Right cardiac atrium (tissue), 5 donors: ENCODE data around the gene OR51A2. TPM values are rescaled to one million over a fixed set of nuclear protein-coding genes. Genes with fewer than 3 reads are reported as not detected.
"Not testable (repeated sequence)": the region's sequence is repeated elsewhere in the genome, so short reads cannot be mapped to it uniquely, and the experiment has no call there.

Experiments used
- ATAC-seq, 2 donors: fragments of 200-7000 bp; cut with Tn5 transposase; one replicate each; pipeline versions ENCODE4 v1.8.0 to v1.9.1; 2020; ENCODE audit warnings: moderate library complexity in 2 of 2, mild to moderate bottlenecking in 1 of 2
- DNase-seq, 3 donors: peaks; one replicate each; pipeline ENCODE4 v3.0.0-alpha.2; 2020
- H3K27ac ChIP-seq: one replicate; pipeline ENCODE4 v1.5.1; 2013; ENCODE audit warnings: mild to moderate bottlenecking, low read length, control low read depth, moderate library complexity
- H3K27me3 ChIP-seq: one replicate; pipeline ENCODE4 v1.6.1; 2013; ENCODE audit not compliant: control insufficient read depth, insufficient read depth
- H3K4me1 ChIP-seq: one replicate; pipeline ENCODE4 v1.6.1; 2013; ENCODE audit warnings: low read length; ENCODE audit not compliant: control insufficient read depth, insufficient read depth
- H3K4me3 ChIP-seq: one replicate; pipeline ENCODE4 v1.5.1; 2013; ENCODE audit warnings: low read length, control low read depth
- H3K9me3 ChIP-seq: one replicate; pipeline ENCODE4 v1.6.1; 2013; ENCODE audit warnings: low read length; ENCODE audit not compliant: control insufficient read depth
- WGBS: extraction: QIAGEN DNeasy Blood & Tissue Kit; methylation state at CpG from one replicate; pipeline ENCODE4 v1.1.7; 2013; 5-methylcytosine and 5-hydroxymethylcytosine counted together
- intact Hi-C, 4 donors: fragments of 100-400 bp; cut with DNase I; formaldehyde crosslinking; loops; one replicate each; pipeline versions ENCODE4 v1.11.0 to v1.14.0; 2022 to 2023
- long read RNA-seq, 4 donors: library from polyadenylated mRNA; unstranded; transcript quantifications; one replicate each; pipeline ENCODE4 v2.0.0, GENCODE V29; 2020 to 2021
- polyA plus RNA-seq: library from polyadenylated mRNA; stranded (reverse); fragments of 200-250 nt; gene quantifications from one replicate; pipeline ENCODE4 v1.2.3, GENCODE V29; 2013
- total RNA-seq, 4 donors: library from RNA; stranded (reverse); fragmentation: NEBNext Ultra II Directional; extraction: Animal tissue kit (Norgen Biotek cat#: 25700); gene quantifications; one replicate each; pipeline ENCODE4 v1.2.1, GENCODE V29; 2021
- donor health status: healthy with polysubstance abuse.
- donor health status: DM: no; HTN: yes; CAD: no.
- donor health status: DM: no; HTN: no; CAD: no.
- donor health status: DM: no; HTN: yes; CAD: no; lungs with severe emphysema.
- donor health status: DM: yes; HTN: yes; CAD: no.

The OR51A2 gene, protein sequence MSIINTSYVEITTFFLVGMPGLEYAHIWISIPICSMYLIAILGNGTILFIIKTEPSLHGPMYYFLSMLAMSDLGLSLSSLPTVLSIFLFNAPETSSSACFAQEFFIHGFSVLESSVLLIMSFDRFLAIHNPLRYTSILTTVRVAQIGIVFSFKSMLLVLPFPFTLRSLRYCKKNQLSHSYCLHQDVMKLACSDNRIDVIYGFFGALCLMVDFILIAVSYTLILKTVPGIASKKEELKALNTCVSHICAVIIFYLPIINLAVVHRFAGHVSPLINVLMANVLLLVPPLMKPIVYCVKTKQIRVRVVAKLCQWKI
- not detected for total RNA-seq
- not detected for polyA plus RNA-seq
- long read RNA-seq, donor 1, result 0 reads
- long read RNA-seq, donor 2, result 0 reads
- long read RNA-seq, donor 3, result 0 reads
- long read RNA-seq, donor 4, result 0 reads

DNA sequence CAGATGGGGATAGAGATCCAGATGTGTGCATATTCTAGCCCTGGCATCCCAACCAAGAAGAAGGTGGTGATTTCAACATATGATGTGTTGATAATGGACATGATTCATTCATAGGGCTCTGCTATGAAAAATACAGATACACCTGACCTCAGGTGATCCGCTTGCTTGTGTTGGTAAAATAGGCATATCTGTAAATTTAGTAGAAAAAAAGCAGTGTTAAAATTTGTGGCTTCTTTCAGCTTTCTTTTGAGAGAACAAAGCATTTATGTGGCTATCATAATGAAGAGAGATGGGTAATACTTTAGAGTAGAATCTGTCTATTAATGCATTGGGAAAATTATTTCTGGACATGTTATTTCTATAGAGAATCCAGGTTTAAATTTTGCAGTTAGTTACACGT lies at the start of gene OR51A2:
OR51A2 (minus strand) TSS at position 101 of the 400 bp plus-strand sequence; CDS start at position 101, 0 bp downstream.
- H3K27me3 ChIP-seq, H3K4me3 ChIP-seq, ATAC-seq, intact Hi-C loops, DNase-seq, H3K4me1 ChIP-seq, H3K9me3 ChIP-seq, H3K27ac ChIP-seq: not testable (repeated sequence)
- 61% methylated on average over 2 of the region's 2 CpGs for WGBS

DNA sequence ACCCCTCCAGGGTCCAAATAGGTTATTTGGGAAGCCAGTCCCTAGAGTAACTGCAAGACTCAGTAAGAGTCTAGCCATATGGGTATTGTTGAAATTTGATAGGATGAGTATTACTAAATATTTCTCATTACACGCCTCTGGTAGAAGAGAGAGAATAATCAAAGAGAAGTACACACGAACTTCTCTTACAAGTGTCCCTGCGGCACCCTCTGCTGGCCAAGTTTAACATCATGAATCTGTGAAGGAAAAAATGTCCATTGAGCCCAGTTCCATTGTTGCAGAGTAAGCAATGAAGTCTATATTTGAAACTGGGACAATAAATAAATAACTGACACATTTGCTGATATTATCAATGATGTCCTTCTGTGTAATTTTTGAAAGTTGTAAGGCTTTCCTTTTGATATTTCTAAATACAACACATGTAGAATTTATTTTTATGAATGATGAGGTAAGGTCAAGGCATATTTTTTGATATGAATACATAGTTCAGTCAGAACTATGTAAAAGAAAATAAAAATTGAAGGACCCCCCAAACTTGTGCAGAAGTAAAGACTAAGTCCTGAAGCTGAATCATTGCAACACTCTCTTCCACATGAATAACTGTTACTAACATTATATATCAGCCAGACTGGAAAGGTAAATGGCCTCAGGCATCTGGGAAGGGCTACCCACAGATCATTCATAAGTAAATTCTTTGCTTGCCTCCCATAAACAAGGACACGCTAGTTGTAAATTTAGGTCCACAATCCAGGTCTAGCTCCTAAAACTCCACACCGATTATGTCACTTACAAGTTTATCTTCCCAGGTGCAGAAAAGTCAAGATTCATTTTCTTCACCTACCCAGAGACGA lies 49.1 kb upstream of the OR51A2 start:
- DNase-seq, result peak in 2 of 3 donors; percentile 35 to 74
- Histone ChIP-seq H3K27ac (no peak overlapping the region), H3K9me3 (no peaks in the 10 kb centered on the region), H3K4me1 (no peaks in the 10 kb centered on the region), H3K27me3 (no peaks in the 10 kb centered on the region), H3K4me3 (no peak overlapping the region)
- intact Hi-C loops, result loop anchor here in 3 of 4 donors (5.0 kb wide), 1 partner anchor 367 kb away; the partner anchor contains the start of gene OR51D1 (in 3 of the 3)
- WGBS, result 33% methylated on average over 6 of the region's 6 CpGs
- peak in 1 of 2 donors; percentile 21 for ATAC-seq

DNA sequence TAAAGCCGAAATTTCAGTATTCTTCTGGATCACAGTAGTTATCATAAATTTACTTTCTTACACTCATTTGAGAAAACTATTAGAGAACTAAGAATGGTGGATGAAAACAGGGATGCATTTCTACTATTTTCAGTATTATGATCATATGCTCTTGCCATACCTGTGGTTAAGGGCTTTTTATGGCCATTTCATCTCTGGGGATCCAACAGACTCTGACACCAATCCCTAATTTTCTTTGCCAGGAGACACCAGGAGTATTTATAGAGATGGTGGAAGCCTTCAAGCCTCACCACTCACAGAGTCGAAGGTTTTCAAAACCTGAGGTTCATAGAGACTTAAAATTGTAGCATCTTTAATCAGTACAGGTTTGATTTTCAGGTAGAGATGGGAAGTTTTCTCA lies 39.0 kb upstream of the OR51A2 start, which contains the start of gene OR51L1:
OR51L1 (plus strand) TSS at position 301 of the 400 bp plus-strand sequence. CDS start 4,132 bp downstream, outside the sequence.
- intact Hi-C loops, result no loop called here
- 81% methylated on average over 2 of the region's 2 CpGs for WGBS
- no peak for DNase-seq
- Histone ChIP-seq H3K27me3 (no peaks in the 10 kb centered on the region), H3K27ac (no peak within 1 kb of the TSS), H3K4me1 (no peaks in the 10 kb centered on the region), H3K9me3 (no peaks in the 10 kb centered on the region), H3K4me3 (no peak within 1 kb of the TSS)
- no peak for ATAC-seq

DNA sequence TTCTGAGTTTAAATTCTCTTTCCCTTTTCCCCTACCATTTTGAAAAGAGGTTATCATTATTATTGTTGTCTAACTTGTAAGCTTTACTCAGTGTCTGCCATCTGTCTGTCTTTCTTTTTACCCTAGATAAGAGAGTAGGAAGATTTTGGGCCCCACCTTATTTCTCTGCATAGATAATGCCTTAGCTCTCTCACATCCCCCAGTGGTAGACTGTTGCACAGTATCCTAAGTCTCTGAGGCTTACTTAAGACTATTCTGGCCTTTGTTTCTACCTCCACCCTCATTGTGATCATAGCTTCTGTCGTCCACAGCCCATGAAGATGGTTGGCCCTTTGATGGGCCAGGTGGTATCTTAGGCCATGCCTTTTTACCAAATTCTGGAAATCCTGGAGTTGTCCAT lies 35.5 kb upstream of the OR51A2 start:
- intact Hi-C loops, result no loop called here
- WGBS, result 27% methylated on average over 1 of the region's 1 CpG
- no peak overlapping the region for H3K4me3 ChIP-seq
- DNase-seq (no peak), ATAC-seq (no peak)
- H3K4me1 ChIP-seq, result no peaks in the 10 kb centered on the region
- no peaks in the 10 kb centered on the region for H3K9me3 ChIP-seq
- no peaks in the 10 kb centered on the region for H3K27me3 ChIP-seq
- H3K27ac ChIP-seq, result no peak overlapping the region

DNA sequence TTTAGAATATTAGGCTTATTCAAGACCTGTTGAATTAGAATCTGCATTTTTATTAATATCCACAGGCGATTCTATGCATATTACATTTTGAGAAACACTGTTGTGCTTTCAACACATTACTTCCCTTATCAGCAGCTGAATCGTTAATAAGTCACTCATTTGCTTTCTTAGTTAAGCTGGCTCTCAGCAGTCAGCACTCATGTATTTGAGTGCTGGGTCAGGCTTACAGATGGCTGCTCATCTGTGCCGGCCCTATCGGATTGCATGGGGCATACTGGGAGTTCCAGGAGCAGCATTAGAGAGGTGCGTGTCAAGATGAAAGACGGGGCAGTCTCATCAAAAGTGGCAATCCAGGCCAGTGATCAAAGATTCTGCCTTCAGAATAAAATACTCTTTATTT lies 28.3 kb upstream of the OR51A2 start:
- no peak for DNase-seq
- Histone ChIP-seq H3K27ac (no peak overlapping the region), H3K4me3 (no peak overlapping the region), H3K9me3 (no peaks in the 10 kb centered on the region), H3K27me3 (no peaks in the 10 kb centered on the region), H3K4me1 (no peaks in the 10 kb centered on the region)
- WGBS, result 65% methylated on average over 6 of the region's 6 CpGs
- no peak for ATAC-seq
- intact Hi-C loops, result no loop called here

DNA sequence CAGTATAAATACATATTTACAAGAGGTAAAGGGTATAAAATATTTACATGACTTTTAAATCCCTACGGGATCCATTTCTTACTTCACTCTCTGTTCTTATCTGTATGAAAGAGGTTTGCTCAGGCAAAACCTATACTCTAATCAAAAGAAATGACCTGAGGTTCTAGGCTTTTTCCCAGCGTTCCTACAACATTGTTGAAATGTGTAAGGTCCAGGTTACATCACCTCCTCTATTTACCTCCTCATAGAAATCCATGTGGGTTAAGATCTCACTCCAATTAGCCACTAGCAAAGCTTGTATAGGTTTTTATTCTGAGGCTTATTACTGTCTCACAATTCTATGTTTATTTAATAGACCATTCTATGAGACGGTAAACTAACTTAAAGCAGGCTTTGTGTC lies 27.2 kb upstream of the OR51A2 start:
- H3K4me1 ChIP-seq, result no peaks in the 10 kb centered on the region
- H3K27ac ChIP-seq, result no peak overlapping the region
- intact Hi-C loops, result no loop called here
- DNase-seq, result no peak
- no peak overlapping the region for H3K4me3 ChIP-seq
- ATAC-seq, result no peak
- no peaks in the 10 kb centered on the region for H3K27me3 ChIP-seq
- WGBS, result 78% methylated on average over 3 of the region's 3 CpGs
- H3K9me3 ChIP-seq, result no peaks in the 10 kb centered on the region

DNA sequence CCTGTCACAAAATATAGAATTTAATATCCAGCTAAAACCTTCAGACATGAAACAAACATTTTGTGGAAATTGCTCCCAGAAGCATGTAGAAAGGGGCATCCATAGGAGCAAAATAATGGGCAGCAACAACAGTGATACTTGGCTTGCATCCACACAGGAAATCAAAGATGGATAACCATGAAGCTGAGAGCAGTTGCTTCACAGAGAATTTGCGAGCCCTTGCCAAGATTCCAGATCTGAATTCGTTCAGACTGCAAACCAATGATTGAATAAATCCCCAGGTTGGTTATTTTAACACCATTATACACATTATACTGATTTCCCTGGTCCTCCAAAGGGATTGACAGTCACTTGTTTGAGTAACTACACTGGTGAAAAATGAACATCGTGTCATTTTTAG lies 23.5 kb upstream of the OR51A2 start:
- intact Hi-C loops, result no loop called here
- H3K27ac ChIP-seq, result no peak overlapping the region
- no peak overlapping the region for H3K4me3 ChIP-seq
- 37% methylated on average over 3 of the region's 3 CpGs for WGBS
- H3K4me1 ChIP-seq, result no peaks in the 10 kb centered on the region
- no peaks in the 10 kb centered on the region for H3K27me3 ChIP-seq
- ATAC-seq (no peak), DNase-seq (no peak)
- H3K9me3 ChIP-seq, result no peaks in the 10 kb centered on the region

DNA sequence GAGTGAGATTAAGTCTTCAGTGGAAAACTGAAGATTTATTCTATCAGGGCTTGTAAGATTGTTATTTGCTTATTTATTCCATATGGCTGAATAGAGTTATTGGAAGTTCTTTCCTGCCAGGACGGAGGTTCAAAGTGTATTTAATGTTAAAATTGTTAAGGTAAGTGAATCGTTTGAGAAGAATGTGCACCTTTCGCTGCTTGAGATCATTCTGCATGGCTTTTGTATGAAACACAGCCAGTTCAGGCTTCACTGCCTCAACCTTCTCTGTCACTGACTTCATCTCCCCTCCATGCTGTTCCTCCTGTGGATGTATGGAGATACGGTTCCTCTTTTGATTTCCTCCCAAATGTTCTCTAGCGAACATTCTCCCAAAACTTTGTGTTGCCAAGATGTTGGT lies 19.9 kb upstream of the OR51A2 start:
- H3K4me1 ChIP-seq, result no peaks in the 10 kb centered on the region
- no peak overlapping the region for H3K27ac ChIP-seq
- WGBS, result 86% methylated on average over 5 of the region's 5 CpGs
- DNase-seq, result no peak
- no peaks in the 10 kb centered on the region for H3K27me3 ChIP-seq
- intact Hi-C loops, result no loop called here
- no peak for ATAC-seq
- no peak overlapping the region for H3K4me3 ChIP-seq
- H3K9me3 ChIP-seq, result no peaks in the 10 kb centered on the region

DNA sequence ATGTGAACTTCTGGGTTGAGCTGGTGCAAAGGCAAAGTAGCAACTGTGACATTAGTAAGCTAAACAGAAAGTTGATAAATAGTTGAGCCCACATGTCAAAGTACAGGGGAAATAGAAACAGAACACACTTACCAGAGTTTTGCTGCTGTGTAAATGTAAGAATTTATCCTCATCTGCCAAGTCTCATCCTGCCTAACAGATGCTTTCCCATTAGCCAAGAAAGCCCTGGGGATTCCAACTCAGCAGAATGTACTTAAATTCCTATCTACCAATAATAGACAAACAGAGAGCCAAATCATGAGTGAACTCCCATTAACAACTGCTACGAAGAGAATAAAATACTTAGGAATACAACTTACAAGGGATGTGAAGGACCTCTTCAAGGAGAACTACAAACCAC lies 7.3 kb upstream of the OR51A2 start:
- ATAC-seq, result no peak
- 39% methylated on average over 1 of the region's 1 CpG for WGBS
- Histone ChIP-seq H3K9me3 (no peaks in the 10 kb centered on the region), H3K27me3 (no peaks in the 10 kb centered on the region), H3K27ac (no peak overlapping the region), H3K4me3 (no peak overlapping the region), H3K4me1 (no peaks in the 10 kb centered on the region)
- no peak for DNase-seq
- intact Hi-C loops, result no loop called here

DNA sequence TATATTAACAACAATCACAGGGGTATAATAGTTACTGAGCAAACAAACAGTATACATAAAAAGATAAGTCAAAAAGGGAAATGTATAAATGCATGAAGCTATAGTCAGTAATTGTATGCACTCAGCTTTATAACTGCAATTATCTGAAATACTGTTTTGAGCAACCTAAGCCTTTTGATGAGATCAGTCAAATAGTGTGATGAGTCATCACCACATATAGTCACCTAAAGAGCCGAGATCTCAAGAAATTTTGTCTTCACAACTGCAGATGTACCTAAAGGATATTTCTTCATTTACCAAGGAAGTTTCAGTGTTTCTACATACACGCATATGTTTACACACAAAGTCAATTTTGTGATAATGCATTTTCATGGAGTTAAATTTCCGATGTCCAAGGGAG lies 5.4 kb upstream of the OR51A2 start:
- Histone ChIP-seq H3K4me1 (no peaks in the 10 kb centered on the region), H3K9me3 (no peaks in the 10 kb centered on the region), H3K27ac (no peak overlapping the region), H3K27me3 (no peaks in the 10 kb centered on the region), H3K4me3 (no peak overlapping the region)
- DNase-seq (no peak), ATAC-seq (no peak)
- 74% methylated on average over 3 of the region's 3 CpGs for WGBS
- intact Hi-C loops, result no loop called here

DNA sequence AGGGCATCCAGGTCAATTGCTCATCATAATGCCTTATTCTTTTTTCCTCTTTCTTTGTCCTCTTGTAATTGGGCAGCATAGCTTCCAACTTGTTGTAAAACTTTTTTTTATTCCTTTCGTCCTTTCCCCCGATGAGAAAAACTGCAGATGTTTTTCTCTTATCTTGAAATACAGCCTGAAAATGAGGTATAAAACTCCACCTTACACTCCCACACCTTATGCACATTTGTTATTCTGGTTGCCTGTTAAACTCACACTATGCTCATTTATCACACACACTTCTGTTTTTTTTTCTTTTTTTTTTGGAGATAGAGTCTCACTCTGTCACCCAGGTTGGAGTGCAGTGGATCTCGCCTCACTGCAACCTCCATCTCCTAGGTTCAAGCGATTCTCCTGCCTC lies 1.9 kb upstream of the OR51A2 start:
- no peak for DNase-seq
- Histone ChIP-seq H3K4me1 (no peaks in the 10 kb centered on the region), H3K27ac (no peak overlapping the region), H3K27me3 (no peaks in the 10 kb centered on the region), H3K9me3 (no peaks in the 10 kb centered on the region), H3K4me3 (no peak overlapping the region)
- intact Hi-C loops, result no loop called here
- 69% methylated on average over 4 of the region's 4 CpGs for WGBS
- ATAC-seq, result no peak
